Fibroblast of mammary gland (primary cell): ENCODE results near the gene SLC24A1.
A peak's percentile ranks its signal among the peaks of the same experiment; 100 is the strongest.

Experiments
- DNase-seq: peaks from one replicate; pipeline ENCODE4 v3.0.0-alpha.2; 2010; ENCODE audit warnings: low read depth
- H3K4me3 ChIP-seq: 2 replicates; pipeline ENCODE4 v1.5.1; 2011; ENCODE audit warnings: low read depth, mild to moderate bottlenecking, low read length, moderate library complexity; ENCODE audit not compliant: control insufficient read depth
- CTCF ChIP-seq: conservative IDR thresholded peaks from 2 replicates; pipeline ENCODE4 v1.5.1; 2011; ENCODE audit warnings: low read depth, low read length, inconsistent platforms; ENCODE audit not compliant: control insufficient read depth, insufficient read depth

SLC24A1 gene

GRCh38 chr15:65621638-65622037, at the start of gene SLC24A1:
Gene SLC24A1, plus strand, starts transcription at chr15:65621938. Its CDS starts 2,143 bp downstream, at chr15:65624081.
- no peak for DNase-seq
- no peak for TF ChIP-seq CTCF

GRCh38 chr15:65571971-65572370, 49.8 kb upstream of the SLC24A1 start:
- no peak for TF ChIP-seq CTCF
- H3K4me3 ChIP-seq, result no peak overlapping the region
- no peak for DNase-seq

More at GRCh38 chr15:65621638-65622037, at the start of gene SLC24A1:
- no peak within 1 kb of the TSS for H3K4me3 ChIP-seq

GRCh38 chr15:65576664-65577063, 45.1 kb upstream of the SLC24A1 start:
- TF ChIP-seq CTCF, result no peak

GRCh38 chr15:65577129-65577996, 44.4 kb upstream of the SLC24A1 start:
- TF ChIP-seq CTCF, result no peak
- DNase-seq, result no peak
- no peak overlapping the region for H3K4me3 ChIP-seq

More at GRCh38 chr15:65576664-65577063, 45.1 kb upstream of the SLC24A1 start:
- H3K4me3 ChIP-seq, result no peak overlapping the region
- DNase-seq, result peak; percentile 58

GRCh38 chr15:65578904-65579728, 42.6 kb upstream of the SLC24A1 start:
- DNase-seq, result no peak
- H3K4me3 ChIP-seq, result no peak overlapping the region
- no peak for TF ChIP-seq CTCF

GRCh38 chr15:65579762-65580161, 42.0 kb upstream of the SLC24A1 start:
- TF ChIP-seq CTCF, result no peak
- DNase-seq, result no peak
- H3K4me3 ChIP-seq, result no peak overlapping the region
